Inflammatory macrophage treated with lipopolysaccharide for 4 hours (primary cell): ENCODE results near the gene MAPKBP1.

Experiments used
- DNase-seq: peaks from one replicate; pipeline ENCODE4 v3.0.0-alpha.2; 2020

The MAPKBP1 gene

DNA sequence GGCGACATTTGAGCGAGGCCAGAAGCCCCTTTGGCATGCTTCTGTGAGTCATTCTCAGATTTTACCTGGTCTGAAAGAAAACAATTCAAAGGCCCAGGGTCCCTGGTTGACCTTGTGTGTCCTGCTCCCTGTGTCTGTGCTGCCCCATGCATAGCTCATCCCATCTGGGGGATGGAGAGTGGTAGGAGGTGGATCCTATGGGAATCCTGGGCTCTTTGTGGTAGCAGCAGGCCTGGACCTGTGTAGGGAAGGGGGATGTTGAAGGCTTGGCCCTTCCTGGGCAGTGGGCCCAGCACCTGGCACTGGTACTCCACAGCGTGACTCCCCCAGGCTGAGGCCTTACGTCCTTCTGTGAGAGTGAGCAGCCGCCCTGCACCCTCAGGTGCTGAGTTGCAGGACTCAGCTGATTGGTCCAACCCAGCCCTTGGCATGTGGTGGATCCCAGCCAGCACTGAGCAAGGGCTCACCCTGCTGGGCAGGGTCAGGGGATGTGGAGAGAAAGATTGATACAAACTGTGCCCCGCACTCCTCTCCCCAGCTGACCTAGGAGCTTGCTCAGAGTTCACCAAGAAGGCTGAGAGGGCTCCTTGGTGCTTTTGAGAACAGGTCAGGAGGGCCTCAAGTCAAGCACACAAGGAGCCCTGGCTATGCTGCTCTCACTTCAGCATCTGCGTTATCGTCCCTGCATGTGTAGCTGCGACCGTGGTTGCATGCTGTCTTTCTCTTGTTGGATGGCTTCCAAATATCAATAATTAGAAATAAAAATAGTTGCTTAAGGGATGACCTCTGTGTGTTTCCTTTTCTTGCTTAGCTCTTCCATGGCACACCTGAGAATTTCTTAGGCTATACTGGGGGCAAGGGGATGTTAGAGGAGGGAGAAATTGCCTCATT is 32.3 kb downstream of the MAPKBP1 start:
- DNase-seq: no peak

DNA sequence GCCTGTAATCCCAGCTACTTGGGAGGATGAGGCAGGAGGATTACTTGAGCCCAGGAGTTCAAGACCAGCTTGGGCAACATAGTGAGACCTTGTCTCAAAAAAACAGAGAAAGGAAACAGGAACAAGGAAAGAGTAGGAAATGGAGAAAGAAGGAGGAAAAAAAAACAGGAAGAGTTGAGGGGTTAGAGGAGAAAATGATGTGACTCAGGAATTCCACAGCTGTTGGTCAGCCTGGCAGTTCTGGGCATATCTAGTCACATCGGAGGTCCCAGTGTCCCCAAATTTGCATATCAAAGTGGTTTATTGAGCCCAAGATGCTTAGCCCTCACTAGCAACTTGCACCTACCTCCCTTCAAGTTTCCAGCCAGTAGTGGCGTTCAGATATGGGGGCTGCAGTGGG is 34.8 kb downstream of the MAPKBP1 start:
- DNase-seq: peak; percentile 21

DNA sequence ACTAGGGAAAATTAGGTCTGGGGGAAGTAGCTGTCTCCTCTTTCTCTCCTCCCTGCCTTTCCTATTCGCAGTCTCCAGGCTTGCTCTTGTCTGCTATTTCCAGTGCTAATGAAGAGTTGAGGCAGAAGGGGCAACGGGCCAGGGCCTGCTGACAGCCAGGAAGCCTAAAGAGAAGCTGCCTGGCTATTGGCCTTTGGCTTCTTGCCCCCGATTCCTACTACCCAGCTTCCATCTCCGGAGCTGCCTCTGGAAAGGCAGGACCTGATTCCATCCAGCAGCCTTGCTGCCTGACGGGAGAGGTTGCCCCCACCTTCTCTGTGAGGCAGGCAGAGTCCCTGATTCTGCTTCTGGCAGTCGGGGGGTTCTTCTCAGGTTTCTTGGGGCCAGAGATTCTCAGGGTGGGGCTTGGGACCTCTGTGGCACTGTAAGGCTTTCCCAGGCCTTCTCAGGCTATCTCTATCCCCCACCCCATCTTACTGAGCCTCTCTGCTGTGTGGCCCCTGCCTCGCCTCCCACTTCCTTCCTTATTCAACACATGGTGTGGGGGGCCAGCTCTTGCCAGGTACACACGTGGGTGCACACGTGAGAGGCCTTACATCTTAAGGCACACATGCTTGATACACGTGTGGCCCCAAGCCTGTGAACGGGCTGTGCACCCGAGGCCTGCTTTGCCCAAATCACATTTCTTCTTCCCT is 35.4 kb downstream of the MAPKBP1 start:
- no peak for DNase-seq

DNA sequence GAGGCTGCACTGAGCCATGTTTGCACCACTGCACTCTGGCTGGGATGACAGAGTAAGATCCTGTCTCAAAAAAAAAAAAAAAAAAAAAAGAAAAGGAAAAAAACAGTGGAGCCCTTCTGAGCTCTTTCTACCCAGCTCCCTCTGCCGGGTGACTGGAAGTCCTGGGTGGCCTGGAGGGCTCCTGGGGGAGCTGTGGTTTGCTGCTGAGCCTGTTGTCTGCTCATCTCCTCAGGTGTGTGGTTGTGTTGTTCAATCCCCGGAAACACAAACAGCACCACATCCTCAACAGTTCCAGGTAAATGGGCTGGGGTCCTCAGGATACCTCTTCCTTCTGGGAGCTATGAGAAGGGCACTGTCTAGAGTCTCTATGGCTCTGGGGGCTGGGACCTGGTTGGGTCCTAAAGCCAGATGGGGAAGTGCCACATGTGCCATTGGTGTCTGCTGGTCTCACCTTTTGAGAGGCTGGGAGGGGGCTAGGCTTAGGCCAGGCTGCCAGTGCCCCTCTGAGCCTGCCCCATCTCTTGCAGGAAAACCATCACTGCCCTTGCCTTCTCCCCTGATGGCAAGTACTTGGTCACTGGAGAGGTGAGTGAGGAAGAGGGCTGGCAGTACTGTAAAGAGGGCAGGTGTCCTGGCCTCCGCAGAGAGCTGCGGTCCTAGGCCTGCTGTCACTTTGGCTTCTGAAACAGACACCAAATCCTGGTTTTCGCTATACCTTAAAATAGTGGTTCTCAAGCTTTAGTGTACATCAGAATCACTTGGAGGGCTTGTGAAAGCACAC is 36.6 kb downstream of the MAPKBP1 start:
- DNase-seq: no peak

DNA sequence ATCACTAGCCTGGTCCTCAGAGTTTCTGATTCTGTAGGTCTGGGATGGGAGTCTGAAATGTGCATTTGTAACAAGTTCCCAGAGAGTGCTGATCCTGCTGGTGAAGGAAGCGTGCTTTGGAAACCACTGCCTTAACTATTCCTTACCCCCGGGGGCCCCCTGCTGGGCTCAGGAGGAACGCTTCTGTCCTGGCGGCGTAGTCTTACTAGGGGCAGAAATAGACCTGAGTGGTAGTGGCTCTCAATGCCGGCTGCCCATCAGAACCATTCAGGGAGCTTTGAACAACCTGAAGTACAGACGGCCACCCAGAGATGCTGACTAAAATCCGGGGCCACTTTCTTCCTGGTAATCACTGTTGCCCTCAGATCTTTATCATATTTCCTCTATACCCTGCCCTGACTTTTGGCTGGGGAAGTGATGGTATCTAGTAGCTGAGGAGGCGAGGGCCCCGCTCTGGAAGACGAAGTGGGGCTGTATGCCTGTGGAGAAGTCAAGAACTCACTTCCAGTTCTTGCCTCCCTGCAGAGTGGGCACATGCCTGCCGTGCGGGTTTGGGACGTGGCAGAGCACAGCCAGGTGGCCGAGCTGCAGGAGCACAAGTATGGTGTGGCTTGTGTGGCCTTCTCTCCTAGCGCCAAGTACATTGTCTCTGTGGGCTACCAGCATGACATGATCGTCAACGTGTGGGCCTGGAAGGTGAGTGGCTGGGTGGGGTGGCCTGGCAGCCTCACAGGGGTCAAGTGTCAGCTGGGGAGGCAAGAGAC is 37.3 kb downstream of the MAPKBP1 start:
- peak; percentile 77 for DNase-seq

DNA sequence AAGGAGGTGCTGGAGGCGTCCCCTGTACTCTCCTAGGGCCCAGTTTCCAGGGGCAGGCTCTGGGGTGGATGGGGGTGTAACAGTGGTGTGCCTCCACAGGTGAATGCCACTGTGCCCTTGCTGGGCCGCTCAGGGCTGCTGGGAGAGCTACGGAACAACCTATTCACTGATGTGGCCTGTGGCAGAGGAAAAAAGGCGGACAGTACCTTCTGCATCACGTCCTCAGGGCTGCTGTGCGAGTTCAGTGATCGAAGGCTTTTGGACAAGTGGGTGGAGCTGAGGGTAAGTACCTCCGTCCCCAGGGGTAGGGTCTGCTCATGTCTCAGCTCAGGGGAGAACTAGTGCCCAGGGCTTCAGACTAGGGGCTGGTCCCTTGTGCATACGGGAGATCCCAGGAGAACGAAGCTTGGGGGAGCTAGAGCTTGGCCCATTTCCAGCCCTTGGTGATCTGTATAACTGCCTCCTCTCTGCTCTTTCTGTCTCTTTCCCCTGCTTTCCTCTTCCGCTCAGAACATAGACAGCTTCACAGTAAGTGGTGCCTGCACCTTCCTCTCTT is 38.6 kb downstream of the MAPKBP1 start:
- DNase-seq: no peak

DNA sequence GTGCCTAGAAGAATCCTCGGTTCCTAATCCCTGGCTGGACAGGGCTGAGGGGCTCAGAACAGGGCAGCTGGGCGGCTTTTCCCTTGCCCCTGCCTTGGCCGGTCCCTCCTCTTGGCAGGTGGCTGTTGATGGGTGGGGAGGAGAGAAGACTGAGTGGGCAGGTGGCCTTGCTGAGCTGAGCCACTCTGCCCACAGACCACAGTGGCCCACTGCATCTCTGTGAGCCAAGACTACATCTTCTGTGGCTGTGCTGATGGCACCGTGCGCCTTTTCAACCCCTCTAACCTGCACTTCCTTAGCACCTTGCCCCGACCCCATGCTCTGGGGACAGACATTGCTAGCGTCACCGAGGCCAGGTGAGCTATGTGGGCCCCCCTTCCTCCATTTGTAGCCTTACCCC is 39.1 kb downstream of the MAPKBP1 start:
- DNase-seq: no peak

DNA sequence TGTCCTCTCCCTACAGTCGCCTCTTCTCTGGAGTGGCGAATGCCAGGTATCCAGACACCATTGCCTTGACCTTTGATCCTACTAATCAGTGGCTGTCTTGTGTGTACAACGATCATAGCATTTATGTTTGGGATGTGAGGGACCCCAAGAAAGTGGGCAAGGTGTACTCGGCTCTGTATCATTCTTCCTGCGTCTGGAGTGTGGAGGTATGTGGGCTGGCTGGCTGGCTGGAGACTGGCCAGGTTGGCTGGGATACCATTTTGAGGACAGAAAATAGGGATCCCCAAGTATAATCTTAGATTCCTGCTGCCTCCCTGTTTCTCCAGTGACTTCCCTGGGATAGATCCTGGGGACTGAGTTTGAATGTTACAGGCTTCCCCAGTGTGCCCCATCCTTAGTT is 40.2 kb downstream of the MAPKBP1 start:
- no peak for DNase-seq

DNA sequence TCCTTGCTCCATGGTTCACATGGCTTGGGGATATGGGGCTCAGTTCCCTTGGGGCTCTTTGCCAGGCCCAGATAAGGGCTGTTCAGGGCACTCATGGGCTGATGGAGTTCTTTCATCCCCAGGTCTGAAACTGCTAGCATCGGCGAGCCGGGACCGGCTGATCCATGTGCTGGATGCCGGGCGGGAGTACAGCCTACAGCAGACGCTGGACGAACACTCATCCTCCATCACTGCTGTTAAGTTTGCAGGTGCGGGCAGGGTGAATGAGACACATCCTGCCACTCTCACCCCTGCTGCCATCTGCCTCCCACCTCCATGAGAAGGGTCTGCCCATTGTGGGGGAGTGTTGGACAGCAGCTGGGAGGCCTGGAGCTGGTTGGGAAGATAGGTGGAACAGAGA is 42.5 kb downstream of the MAPKBP1 start:
- DNase-seq: no peak

DNA sequence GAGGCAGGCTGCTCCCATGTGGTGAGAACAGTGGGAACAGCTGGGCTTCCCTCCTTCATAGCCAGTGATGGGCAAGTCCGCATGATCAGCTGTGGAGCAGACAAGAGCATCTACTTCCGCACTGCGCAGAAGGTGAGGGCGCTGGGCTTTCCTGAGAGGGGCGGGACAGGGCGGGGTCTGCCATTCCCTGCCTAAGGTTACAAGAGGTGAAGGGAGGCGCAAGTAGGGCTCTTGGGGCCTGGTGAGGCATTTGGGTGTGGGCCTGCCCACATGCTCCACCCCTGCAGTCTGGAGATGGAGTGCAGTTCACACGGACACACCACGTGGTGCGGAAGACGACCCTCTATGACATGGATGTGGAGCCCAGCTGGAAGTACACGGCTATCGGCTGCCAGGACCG is 43.0 kb downstream of the MAPKBP1 start:
- DNase-seq: no peak

DNA sequence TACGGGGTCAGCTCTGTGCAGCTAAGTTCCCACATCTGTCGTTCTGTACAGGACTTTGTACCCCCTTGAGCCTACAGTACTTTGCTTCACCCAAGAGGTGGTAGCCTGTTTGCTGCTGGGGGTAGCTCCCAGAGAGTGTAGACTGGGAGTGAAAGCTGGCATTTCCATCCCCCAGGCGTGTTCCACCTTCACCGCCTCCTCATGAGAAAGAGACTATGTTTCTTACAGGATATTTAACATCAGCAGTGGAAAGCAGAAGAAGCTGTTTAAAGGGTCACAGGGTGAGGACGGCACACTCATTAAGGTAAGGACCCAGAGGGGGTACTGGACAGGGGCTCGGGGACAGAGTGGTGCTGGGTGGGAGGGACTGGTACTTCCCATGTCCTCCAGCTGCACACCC is 43.5 kb downstream of the MAPKBP1 start:
- no peak for DNase-seq

DNA sequence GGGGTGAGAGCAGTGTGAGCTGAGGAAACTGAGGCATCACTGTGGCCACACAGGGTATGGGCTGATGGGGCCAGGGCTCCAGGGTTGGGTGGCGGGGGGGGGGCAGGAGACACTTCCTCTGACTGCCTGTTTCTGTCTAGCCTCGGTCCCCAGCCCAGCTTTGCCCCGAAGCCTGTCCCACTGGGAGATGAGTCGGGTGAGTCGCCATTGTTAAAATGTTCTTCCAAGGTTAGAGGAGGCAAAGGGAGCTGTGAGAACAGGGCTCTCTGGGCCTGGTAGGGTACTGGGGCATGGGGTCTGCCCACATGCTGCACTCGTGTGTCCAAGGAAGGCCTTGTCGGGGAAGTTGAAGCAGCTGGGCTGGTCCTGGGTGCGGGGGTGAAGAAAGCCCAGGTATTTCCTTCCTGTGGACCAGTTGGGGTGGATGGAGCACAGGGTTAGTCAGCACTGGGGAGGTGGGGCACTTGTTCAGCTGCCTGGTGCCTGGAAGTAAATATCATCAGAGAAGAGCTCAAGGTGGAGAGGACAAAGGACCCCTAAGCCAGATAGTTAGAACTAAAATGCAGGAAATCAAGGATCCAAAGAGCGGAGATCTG is 45.3 kb downstream of the MAPKBP1 start:
- DNase-seq: no peak

DNA sequence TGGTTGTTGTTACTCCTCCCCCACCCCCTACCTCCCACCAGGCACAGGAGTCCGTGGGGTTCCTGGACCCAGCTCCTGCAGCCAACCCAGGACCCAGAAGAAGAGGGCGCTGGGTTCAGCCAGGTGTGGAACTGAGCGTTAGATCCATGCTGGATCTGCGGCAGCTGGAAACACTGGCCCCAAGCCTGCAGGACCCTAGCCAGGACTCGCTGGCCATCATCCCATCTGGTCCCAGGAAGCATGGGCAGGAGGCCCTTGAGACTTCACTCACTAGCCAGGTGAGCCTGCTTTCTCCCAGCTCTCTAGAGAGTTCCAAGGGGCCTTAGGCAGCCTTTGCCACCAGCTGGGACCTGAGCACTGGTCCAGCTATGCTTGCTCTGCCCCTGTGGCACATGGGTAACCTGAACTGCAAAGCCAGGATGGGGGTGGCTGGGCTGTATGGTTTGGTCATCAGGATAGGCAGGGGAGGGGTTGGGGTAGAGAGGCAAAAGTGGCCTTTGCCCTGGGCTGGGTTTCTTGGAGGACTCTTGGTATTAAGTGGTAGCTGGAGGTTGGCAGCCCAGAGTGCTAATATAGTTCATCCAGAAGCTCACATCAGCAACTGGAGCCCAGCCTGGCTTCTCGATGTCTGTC is 46.6 kb downstream of the MAPKBP1 start:
- DNase-seq: no peak

DNA sequence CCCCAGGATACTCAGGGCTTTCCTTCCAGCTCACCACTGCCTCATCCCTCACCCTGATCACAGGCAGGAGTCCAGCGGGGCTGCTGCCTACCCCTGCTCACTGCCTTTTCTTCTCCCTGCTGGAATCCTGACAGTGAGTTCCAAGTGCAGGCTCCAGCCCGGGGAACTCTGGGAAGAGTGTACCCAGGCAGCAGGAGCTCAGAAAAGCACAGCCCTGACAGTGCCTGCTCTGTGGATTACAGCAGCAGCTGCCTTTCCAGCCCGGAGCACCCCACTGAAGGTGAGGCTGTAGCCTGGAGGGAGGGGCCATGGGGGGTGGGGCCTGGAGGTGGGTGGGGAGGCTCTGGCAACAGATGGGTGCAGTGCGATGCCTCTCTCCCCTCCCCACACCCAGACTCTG is 47.5 kb downstream of the MAPKBP1 start:
- DNase-seq: no peak

DNA sequence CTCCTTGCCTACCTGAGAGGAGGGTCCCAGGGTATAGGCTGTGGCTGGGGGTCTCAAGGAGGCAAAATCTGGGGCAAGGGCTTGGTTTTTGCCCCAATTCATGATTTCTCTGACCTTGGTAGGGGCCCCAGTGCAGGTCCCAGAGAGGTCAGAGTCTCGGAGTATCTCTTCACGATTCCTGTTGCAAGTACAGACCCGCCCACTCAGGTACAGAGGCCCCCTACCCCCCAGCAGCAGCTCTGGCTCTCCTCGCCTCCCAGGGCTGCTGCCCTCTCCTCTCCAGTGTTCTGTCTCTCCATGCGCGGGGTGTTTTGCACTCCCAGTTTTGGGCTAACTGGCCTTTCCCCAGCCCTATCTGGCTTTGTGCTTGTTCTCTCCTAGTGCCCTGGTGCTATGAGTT is 48.2 kb downstream of the MAPKBP1 start:
- no peak for DNase-seq

DNA sequence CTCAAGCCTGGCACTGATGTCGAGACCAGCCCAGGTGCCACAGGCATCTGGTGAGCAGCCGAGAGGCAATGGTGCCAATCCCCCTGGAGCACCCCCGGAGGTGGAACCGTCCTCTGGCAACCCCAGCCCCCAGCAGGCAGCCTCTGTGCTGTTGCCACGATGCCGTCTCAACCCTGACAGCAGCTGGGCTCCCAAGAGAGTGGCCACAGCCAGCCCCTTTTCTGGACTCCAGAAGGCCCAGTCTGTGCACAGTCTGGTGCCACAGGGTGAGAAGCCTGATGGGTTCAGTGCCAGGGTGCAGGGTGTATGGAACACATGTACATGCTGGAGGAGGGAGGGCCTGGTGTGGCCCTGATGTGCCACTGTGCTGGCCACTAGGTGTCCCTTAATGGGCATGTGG is 48.7 kb downstream of the MAPKBP1 start:
- no peak for DNase-seq

DNA sequence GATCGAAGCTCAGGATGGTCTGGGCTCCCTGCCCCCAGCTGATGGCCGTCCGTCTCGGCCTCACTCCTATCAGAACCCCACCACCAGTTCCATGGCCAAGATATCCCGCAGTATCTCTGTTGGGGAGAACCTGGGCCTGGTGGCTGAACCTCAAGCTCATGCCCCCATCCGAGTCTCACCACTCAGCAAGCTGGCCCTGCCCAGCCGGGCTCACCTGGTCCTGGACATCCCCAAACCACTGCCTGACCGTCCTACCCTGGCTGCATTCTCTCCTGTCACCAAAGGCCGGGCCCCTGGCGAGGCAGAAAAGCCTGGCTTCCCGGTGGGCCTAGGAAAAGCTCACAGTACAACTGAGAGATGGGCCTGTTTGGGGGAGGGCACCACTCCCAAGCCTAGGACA is 49.2 kb downstream of the MAPKBP1 start:
- no peak for DNase-seq

DNA sequence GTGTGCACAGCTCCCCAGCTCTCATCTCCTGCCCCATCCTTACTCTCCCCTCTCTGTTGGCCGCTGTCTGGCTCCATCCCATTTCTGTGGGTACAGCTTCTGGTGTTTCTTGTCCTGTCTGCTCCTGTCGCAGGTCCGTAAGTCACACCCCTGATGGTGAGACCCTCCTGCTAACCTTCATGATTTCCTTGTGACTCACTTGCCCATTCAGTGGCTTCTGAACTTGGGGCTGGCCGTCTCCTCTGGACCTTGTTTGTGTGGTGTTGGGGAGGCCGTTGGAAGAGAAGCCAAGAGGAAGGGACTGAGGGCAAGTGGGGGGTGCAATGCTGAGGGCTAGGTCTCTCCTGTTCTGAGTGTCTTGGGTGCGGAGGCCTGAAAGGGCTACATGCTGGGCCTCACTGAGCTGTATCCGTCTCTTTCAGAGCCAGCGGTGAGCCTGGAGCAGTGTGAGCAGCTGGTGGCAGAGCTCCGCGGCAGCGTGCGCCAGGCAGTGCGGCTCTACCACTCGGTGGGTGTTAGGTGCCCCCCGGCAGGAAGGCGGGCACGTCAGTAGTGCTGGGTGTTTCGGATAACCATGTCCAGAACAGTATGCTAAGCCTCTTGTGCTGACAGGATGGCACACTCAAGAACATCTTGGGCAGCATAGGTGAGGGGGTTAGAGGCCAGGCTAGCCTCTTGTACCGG is 49.9 kb downstream of the MAPKBP1 start:
- DNase-seq: no peak

DNA sequence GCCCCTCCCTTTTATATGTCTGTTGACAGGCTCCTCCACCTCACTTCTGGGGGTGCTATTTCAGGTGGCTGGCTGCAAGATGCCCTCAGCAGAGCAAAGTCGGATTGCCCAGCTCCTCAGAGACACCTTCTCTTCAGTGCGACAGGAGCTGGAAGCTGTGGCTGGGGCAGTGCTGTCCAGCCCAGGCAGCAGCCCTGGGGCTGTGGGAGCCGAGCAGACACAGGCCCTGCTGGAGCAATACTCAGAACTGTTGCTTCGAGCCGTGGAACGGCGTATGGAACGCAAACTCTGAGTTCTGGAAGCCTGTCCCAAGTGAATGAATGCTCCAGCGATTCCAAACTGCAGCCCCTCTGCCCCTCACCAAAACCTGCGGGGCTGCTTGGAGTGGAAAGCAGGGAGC is 50.9 kb downstream of the MAPKBP1 start:
- no peak for DNase-seq

DNA sequence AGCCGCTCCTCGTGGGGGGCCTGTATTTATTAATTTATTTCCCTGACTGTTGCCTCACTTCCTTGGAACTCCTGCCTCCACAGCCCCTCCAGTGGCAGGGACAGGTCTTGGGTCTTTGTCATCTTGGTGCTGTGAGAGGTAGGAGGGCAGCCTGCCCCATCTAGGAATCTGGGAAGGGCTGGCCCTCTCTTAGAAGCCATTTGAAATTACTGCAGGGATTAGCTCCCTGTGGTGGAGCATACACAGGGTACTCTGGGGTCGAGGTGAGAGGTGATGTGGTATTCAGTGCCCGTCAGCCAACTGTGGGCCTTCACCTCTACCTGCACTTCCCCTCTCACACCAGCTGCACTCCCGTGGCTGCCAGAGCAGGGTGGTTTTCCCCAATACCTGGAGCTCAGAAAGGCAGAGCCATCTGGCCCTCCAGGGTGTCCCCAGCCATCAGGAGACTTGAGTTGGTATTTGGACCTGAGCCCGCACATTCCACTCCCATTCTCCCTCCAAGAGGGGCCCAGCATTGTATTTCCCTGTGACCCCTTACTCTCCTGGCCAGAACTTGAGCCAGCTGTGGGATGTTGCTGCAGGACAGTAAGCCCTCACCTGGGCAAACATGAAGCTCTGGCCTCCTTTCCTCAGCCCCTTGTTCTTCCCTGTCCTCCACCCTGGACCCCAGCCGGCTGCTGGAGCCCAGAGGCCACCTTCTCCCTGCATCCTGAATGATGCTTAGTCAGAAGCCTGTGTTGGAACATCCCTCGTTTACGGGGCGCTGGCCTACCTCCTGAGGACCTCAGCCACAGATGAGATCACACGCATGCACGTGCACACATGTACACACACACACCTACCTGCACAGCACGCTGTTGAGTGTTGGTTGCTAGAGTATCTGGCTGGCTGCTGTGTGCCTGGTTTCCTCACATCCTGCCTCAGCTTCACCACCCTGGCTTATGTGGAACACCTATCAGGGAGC is 51.6 kb downstream of the MAPKBP1 start:
- no peak for DNase-seq
